Mesenteric fat pad (tissue), 1 donor: ENCODE measurements around the gene NKX3-2. TPM values are rescaled to one million over a fixed set of nuclear protein-coding genes. Genes with fewer than 3 reads are reported as not detected.

ENCODE experiments used
- DNase-seq: peaks from one replicate; pipeline ENCODE4 v3.0.0-alpha.2; 2020; ENCODE audit warnings: low spot score
- total RNA-seq: library from RNA; stranded (reverse); fragmentation: NEBNext Ultra II Directional; extraction: Animal tissue kit (Norgen Biotek cat#: 25700); gene quantifications from one replicate; pipeline ENCODE4 v1.2.1, GENCODE V29; 2021
- donor health status: DM: yes; HTN: yes; CAD: no.

NKX3-2 gene
- total RNA-seq, 1 donor from 2014 or later: 1.3 TPM

DNA sequence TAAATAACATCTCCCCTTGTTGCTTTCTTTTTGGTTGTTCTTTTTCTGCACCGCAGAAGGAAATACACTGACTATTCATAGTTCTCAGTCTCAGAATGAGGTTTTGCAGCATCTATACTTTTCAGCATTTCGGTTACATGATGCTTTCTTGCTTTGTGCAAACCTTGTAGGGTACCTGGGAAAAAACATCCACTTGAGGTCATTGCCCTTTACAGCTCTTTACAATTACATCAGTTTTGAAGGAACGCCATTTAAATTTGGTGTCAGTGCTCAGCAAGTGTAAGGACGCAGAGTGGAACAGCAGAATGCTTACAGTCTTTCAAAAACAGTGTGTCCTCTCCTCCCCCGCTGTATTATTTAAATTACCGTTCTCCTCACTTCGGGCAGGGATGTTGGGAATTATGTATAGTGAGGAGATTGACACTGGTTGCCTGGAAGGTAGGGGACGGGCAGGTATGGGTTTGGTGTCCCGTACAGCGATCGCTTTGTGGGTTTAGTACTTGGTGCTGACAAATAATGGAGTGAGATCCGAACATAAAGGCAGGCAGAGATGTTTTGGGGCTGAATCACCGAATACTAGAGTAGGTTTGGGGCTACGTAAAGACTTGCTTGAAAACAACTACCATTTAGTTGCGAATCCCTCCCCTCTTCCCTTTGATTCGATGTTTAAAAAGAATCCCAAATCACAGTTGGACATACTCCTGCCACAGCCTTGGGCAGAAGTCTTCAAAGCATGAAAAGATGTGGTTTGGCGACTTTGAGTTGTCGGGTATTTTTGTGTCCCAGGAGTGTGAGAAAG lies 2.0 kb upstream of the NKX3-2 start:
- no peak for DNase-seq

DNA sequence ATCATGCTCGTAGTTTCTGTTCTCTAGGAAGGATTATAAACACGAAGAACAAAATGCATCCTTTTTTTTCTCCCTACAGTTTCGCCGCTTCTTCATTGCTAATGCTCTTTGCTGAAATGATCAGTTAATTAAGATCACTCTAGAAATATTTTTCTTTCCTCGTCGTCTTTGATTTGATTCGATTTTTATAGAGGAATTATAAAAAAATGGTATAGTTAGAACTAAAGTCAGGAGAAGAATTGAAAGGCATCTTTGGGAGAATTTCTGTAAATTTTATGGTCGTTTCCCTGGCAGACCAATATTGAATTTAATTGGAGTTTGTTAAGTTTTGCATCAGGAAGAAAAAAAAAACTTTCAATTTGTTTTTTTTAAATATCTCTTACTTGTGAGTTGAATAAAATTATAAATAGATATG lies 1.1 kb upstream of the NKX3-2 start:
- DNase-seq: no peak

DNA sequence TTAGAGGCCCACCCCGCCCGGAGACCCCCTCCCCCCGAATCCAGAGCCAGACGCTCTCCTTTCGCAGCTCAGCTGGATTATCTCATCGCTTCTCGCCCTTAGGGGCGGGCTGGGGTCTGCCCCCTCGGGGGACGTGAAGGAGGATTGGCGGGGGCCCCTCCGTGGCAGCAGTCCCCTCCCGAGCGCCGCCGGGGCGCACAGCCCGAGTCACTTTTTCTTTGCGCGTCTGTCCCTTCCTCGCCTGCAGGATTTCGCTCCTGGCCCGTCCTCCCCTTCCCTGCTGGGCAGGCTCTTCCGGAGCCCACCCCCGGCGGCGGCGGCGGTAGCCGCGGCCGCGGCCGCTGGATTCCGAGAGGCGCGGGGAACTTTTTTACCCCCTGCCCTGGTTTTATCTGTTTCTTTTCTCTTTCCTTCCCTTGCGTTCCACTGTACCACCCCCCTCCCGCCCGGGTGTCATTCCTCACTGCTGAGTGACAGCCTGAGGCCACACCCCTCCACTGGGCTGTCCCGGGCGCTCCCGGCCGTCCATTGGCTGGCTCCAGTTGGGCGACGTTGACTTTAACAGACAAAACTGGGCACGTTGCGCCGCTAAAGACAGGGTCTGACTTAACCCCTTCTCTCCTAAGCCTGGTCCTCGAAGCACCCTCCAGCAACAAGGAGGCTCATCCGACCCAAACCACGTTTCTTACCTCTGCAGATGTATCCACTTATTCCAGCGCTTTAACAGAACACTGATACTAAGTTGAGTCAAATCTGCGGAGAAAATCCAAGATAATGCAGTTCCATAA lies 492 bp upstream of the NKX3-2 start:
- DNase-seq: peak; percentile 92

DNA sequence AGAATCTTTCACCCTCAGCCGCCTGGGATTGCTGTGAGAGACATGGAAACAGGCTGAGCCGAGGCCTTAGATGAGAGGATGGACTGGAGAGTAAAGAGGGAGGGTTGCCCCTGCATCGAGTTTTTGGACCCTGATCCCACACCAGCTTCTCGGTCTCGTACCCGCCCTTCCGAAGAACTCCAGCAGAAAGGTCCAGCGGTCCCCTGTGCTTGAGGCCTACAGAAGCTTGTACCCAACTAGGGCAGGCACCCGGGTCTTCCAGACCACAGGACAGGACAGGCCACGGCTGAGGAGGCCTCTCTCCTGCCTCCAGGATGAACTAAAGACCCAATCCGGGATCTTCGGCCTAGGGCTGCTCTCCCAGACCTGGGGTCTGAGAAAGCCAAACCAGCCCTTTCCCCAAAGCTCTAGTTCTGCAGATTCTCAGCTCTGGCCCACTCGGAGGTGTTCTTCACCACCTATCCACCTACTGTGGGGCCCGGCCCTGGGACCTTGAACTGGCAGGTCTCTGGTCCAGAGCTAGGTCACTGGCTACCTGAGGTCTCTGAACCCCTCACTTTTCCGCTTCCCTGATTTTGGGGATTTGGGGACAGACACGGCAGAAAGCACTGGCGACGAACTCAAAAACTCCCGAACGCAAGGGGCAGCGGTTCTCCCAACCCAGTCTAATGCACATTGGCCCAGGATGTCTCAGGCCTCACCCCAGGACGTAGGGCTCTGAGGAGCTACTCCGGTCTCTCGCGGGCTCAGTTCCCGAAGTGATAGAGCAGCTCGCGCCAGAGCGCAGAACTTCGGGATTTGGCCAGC lies 1.1 kb downstream of the NKX3-2 start:
- peak; percentile 80 for DNase-seq

DNA sequence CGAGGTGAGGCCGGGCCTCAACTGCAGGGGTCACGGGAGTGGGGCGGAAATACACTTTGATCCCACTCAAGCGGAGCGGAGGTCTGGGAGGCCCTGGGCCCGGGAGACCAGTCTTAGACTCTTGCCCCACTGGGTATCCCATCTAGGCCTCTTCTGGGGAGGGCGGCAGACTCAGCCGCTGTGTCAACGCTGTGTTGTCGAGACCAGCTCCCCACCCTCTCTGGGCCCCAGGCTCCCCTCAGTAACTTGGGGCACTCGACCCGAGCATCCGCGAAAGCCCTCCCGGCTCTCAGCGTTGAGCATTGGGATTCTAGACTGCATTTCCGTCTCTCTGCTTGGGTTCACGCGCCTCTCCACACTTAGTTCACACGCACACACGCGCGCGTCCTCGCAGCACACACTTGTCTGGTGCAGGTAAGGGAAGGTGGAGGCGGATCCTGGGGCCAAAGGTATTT lies 1.7 kb downstream of the NKX3-2 start:
- DNase-seq: peak; percentile 82

DNA sequence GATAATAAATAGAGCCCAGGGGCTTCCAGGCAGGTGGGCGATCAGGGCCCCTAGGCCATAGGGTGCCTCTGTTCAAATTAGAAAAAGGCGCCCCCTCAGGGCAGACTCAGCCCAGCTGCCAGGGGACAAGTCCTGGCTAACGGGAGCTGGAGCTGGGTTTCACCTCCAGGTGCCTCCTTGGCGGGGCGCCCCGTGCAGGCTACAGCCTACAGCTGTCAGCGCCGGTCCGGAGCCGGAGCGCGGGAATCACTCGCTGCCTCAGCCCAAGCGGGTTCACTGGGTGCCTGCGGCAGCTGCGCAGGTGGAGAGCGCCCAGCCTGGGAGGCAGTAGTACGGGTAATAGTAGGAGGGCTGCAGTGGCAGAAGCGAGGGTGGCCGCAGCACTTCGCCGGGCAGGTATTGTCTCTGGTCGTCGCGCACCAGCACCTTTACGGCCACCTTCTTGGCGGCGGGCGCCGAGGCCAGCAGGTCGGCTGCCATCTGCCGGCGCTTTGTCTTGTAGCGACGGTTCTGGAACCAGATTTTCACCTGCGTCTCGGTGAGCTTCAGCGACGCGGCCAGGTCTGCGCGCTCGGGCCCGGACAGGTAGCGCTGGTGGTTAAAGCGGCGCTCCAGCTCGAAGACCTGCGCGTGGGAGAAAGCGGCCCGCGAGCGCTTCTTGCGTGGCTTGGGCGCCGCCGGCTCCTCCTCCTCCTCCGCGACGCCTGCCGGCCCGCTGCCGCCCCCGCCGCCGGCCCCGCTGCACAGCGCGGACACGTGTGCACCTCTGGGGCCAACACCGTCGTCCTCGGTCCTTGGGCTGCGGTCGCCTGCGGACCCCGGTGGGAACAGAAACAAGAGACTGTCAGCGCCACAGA lies 2.4 kb downstream of the NKX3-2 start:
- peak; percentile 89 for DNase-seq

DNA sequence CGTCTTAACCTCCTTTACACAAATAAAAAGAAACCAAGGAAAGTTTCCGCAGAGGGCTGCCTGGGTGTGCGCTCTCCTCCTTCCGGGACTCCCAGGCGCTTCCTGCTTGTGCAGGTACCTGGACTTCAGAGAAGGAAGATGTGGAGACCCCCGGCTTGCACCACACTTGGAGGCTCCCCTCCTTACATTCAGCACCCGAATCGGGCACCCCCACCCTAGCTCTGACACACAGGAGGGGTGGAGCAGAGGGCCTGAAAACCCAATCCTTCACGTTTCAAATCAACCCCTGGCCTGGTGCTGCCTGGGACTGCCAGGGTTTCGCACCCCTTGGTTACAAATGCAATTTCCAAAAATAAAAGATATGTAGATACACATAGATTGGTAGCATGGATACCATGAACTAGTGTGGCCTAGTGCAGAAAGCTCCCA lies 3.1 kb downstream of the NKX3-2 start:
- peak; percentile 60 for DNase-seq

DNA sequence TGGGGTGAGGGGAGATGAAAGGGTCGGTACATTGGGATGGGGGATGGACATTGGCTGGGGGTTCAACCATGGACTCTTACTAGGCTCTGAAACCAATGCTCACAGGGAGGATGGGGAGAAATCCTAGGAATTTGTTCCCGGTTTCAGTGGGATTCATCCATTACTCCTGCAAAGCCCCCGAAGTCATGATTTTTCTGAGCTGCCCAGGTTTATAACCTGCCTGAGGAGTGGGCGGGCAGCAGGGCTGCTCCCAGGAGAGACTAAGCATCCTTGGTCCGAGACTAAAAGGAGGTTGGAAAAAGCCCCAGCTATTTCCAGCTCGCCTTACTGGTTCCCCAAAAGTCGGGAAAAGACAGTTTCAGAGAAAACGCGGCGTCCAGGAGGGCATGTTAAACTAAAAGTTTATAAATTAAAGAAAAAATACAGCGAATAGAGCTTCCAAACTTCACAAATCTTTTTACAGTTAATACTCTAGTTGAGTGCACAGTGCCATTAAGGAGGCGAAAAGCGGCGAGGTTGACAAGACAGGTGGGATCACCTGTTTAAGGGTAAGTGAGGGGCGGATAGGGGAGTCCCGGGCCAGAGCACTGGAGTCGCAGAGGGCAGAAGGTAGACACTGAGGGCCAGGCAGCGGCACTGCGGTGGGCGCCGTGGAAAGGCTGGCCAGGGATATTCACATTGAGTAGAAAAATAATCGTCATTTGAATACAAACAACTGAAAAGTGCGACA lies 3.7 kb downstream of the NKX3-2 start:
- DNase-seq: peak; percentile 41

DNA sequence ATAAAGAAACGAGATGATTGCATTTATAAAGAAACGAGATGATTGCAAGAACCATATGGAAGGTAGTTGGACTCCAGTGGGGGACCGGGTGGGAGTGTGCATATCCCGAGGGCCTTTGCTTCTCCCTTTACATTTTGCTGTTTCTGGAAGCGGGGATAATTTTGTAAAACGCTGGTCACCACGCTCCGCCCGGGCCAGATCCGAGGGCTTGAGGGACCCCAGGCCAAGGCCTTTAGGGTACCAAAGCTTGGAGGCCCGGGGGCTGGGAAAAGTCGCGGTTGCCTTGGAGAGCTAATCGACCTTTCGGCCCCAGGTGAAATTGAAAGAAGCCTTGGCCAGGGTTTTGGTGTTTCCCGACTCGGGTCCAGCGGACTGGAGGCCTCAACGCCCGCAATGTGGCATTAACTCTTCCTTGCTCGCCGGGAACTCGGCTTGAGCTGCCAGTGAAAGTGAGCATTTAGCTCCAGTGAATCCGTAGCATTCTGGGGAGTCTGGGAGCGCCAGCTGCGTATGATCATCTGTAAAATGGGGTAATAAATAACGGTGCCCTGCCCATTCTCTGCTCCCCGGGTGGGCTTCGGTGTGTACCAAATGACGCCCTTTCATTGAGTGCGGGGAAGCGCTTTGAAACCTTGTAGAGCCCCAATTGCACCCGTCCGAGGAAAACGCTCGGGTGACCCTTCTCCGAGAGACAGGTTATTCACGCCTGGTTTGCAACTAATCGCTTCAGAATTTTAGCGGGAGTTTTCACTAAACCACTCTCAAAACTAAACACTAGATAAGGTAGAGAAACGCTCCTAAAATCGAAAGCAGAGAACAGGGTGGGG lies 4.5 kb downstream of the NKX3-2 start:
- no peak for DNase-seq

DNA sequence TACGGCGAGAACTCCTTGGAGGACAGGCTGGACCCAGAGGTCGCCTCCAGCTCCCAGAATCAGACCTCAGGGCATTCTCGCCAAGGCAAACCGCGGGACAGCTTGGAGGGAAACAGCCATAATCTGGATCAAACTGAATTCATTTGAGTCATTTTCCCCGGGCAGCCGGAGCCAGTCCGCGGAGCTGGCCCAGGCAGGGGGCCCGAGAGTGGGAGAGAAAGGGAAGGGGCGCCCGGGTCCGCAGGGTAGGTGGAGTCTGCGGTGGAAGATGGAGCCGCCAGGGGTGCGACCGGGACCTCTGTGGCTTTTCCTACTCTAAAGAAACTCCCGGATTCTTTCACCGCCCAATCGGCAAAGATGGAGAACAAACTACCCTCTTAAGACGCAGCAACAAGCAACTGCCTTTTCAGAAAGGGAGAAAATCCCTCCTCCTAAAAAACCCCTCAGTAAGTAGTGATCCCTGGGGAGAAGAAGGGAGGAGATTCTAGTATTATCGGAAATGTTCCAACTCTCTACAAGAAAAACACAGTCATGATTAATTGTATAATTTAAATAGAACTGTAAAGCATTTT lies 5.2 kb downstream of the NKX3-2 start:
- no peak for DNase-seq

DNA sequence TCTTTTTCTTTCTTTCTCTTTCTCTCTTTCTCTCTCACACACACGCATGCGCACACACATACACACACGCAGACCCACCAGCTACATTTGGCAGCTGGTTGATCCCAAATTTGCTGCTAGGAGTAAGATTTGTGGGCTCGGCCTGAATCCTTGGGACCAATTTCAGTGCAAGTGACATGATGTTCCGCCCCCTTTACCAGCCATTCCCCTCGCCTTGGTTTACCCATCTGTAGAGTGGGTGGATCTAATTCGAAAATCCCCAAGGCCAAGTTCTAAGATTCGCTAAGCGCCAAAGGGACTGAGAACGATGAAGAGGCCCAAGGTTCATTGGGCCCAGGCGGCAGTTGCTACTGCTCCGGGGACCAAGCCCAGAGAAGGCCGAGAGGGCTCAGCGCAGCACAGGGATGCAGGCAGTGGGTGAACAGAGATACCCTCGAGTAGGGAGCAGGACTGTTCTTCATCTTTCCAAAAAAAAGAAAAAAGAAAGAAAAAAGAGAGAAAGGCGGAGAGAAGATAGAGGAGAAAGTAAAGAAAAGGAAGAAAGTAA lies 5.8 kb downstream of the NKX3-2 start:
- DNase-seq: no peak

DNA sequence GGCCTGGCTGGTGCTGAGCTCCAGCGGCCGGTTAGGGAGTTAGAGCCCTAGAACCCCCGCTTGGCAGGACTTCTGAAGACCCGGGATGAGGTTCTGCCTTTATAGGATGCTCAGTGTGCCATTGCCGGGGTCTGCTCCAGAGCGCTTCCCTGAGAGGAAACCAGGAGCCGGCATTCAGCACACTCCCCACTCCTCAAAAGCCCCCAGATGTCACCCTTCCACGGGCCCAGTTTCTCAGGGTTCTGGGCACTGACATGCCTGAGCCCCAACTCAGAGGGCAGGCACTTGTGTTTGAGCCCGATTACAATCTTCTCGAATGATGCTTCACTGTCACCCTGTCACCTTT lies 6.5 kb downstream of the NKX3-2 start:
- DNase-seq: no peak

DNA sequence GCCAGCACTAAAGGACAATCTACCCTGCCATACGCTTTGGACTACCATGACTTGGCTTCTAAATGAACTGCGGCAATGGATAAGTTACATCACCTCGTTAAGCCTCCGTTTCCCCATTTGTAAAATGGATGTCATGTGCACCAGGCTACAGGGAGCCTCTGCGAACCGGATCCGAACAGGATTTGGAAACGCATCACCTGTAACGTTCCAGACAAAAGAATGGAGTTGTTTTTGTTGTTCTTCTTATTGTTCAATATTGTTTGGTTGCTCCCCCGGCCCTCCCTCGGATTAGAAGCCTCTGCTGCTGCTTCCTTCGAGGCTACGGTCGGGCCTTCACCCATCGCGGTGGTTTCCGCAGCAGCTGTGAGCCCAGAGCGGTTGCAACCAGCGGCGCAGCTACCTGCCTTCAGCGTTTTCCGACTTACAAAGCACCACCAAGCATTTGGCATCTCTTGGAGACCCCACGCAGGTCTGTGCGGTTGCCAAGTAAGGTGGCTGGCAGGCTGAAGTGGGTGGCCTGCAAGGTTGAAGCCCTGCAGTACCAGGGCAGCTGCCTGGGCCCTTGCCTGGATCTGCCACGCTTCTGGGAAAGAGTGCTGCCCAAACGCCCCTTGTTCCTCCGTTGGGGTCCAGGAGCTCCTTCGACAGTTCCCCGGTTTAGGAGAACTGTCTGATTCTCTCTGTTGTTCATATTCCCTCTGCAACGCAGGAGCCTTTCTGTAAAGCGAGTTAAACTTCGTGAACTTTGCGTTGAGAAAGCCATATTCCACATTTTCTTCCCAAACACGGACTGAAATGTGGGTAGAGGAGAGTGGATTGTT lies 7.1 kb downstream of the NKX3-2 start:
- DNase-seq: no peak

DNA sequence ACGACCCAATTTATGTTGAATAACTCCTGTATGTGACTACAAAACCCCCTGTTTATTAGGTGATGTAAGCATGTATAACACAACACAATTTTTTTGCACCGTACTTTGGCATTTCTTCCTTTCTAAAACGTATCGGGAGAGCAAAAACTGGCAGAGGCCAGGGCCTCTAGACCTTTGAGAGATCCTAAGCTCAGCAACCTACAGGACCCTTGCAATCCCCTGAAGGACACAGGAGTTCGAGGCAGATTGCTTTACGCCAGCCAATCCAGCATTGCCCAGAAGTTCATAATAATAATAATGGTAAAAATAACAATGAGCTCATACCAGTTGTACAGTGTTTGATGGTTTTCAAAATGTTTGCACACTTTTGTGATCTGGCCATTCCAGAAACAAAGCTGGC lies 7.7 kb downstream of the NKX3-2 start:
- DNase-seq: no peak

DNA sequence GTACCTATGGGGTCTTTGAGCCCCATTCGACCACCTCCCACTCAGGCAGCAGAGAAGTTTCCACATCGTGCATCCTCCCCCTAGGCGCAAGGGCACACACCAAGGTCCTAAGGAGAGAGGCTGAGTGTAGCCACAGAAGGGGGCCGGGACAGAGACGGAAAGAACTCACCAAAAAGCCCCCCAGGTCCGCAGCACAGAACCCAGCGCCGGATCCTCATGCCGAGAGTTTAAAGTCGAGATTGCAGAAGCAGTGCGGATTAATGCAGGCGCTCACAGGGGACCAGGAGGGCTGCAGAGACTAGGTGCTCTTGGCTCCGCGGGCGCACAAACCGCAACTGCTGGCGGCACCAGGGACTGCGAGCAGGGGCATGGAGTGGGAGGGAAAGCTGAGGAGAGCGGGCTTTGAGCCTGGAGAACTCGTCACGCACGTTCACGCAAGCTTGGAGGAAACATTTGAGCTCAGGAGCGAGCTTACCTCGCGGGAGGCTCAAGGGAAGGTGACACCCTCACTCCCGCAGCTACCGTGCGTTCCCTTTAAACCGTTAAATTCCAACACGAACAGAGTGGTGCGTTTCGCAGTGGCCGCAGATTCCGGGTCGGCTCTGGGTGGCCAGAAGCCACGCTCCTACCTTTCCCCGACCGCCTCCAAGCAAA lies 8.5 kb downstream of the NKX3-2 start:
- no peak for DNase-seq

DNA sequence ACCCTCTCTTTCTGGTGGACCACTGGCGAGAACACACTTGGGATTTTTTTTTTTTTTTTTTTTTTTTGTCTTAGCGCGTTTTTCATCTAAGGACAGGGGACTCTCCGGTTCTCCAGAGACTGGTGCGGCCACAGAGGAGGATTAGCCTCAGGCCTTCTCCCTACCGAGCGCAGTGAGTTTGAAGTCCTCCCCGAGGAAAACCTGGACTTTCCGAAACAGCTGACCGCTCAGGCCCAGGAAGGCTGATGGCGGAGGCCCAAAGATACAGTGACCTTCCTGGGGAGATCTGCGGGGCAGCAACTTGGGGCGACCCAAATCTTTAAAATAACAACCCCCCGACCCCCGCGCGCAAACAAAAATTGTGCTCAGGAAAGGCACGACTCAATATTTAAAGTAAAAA lies 9.2 kb downstream of the NKX3-2 start:
- DNase-seq: no peak
